ENCODE data around the gene HNRNPDL.

HNRNPDL gene

GRCh38 chr4:82423245-82424054, 6.8 kb downstream of the HNRNPDL start:
- no peak for ATAC-seq

GRCh38 chr4:82422616-82423015, 7.6 kb downstream of the HNRNPDL start:
- TF ChIP-seq RARB (CRISPR knock-in tag; IDR thresholded peaks at IDR 0.05): no peak
- no peak for TF ChIP-seq ZFP30 (CRISPR knock-in tag; IDR thresholded peaks at IDR 0.05)
- 0 out of 2 replicates have a peak, but pooled peaks have one; percentile 10 for TF ChIP-seq TCF4 (CRISPR knock-in tag; IDR thresholded peaks at IDR 0.05; ENCODE audit: borderline replicate concordance)
- TF ChIP-seq ESRRG (CRISPR knock-in tag; IDR thresholded peaks at IDR 0.05): no peak
- TF ChIP-seq ZNF8 (CRISPR knock-in tag; IDR thresholded peaks at IDR 0.05): no peak
- ATAC-seq: no peak

More at GRCh38 chr4:82423245-82424054, 6.8 kb downstream of the HNRNPDL start:
- TF ChIP-seq SNAI2 (CRISPR knock-in tag; IDR thresholded peaks at IDR 0.05) (no peak), ZNF8 (CRISPR knock-in tag; IDR thresholded peaks at IDR 0.05) (no peak; the same call in 1 of the 2 replicates), ZNF70 (CRISPR knock-in tag; IDR thresholded peaks at IDR 0.05) (peak; percentile 29; the same call in 1 of the 2 replicates), PPARA (CRISPR knock-in tag; IDR thresholded peaks at IDR 0.05; ENCODE audit: borderline replicate concordance) (0 out of 2 replicates have a peak, but pooled peaks have one; percentile 42), PATZ1 (CRISPR knock-in tag; IDR thresholded peaks at IDR 0.05; ENCODE audit: borderline replicate concordance) (peak; percentile 22), ESRRG (CRISPR knock-in tag; IDR thresholded peaks at IDR 0.05) (peak; percentile 70), TOX (CRISPR knock-in tag; IDR thresholded peaks at IDR 0.05; ENCODE audit: borderline replicate concordance) (peak; percentile 6; the same call in 1 of the 2 replicates), GLIS3 (CRISPR knock-in tag; IDR thresholded peaks at IDR 0.05) (peak; percentile 77), TSHZ2 (CRISPR knock-in tag; IDR thresholded peaks at IDR 0.05) (no peak), ZFP30 (CRISPR knock-in tag; IDR thresholded peaks at IDR 0.05) (no peak), CSRNP3 (CRISPR knock-in tag; IDR thresholded peaks at IDR 0.05) (peak; percentile 60), TCF4 (CRISPR knock-in tag; IDR thresholded peaks at IDR 0.05; ENCODE audit: borderline replicate concordance) (no peak), ZC3H10 (CRISPR knock-in tag; IDR thresholded peaks at IDR 0.05) (peak; percentile 50; the same call in 1 of the 2 replicates), RARB (CRISPR knock-in tag; IDR thresholded peaks at IDR 0.05) (no peak)

GRCh38 chr4:82421796-82422560, 8.3 kb downstream of the HNRNPDL start:
- TF ChIP-seq, protein P1, sequence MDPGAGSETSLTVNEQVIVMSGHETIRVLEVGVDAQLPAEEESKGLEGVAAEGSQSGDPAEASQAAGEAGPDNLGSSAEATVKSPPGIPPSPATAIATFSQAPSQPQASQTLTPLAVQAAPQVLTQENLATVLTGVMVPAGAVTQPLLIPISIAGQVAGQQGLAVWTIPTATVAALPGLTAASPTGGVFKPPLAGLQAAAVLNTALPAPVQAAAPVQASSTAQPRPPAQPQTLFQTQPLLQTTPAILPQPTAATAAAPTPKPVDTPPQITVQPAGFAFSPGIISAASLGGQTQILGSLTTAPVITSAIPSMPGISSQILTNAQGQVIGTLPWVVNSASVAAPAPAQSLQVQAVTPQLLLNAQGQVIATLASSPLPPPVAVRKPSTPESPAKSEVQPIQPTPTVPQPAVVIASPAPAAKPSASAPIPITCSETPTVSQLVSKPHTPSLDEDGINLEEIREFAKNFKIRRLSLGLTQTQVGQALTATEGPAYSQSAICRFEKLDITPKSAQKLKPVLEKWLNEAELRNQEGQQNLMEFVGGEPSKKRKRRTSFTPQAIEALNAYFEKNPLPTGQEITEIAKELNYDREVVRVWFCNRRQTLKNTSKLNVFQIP (CRISPR knock-in tag; IDR thresholded peaks at IDR 0.05; ENCODE audit: borderline replicate concordance, low read depth): no peak
- TF ChIP-seq RARB (CRISPR knock-in tag; IDR thresholded peaks at IDR 0.05) (no peak), ZFP3 (CRISPR knock-in tag; IDR thresholded peaks at IDR 0.05) (no peak), OSR1 (CRISPR knock-in tag; IDR thresholded peaks at IDR 0.05) (no peak), TSHZ2 (CRISPR knock-in tag; IDR thresholded peaks at IDR 0.05) (no peak), ISL1 (CRISPR knock-in tag; IDR thresholded peaks at IDR 0.05) (no peak), ZFP30 (CRISPR knock-in tag; IDR thresholded peaks at IDR 0.05) (no peak), ZNF8 (CRISPR knock-in tag; IDR thresholded peaks at IDR 0.05) (no peak), ZNF70 (CRISPR knock-in tag; IDR thresholded peaks at IDR 0.05) (no peak), ZC3H10 (CRISPR knock-in tag; IDR thresholded peaks at IDR 0.05) (no peak), BACH2 (CRISPR knock-in tag; IDR thresholded peaks at IDR 0.05; ENCODE audit: borderline replicate concordance) (no peak), ARNTL (CRISPR knock-in tag; IDR thresholded peaks at IDR 0.05; ENCODE audit: borderline replicate concordance, low read depth) (no peak), PPARA (CRISPR knock-in tag; IDR thresholded peaks at IDR 0.05; ENCODE audit: borderline replicate concordance) (no peak), TCF4 (CRISPR knock-in tag; IDR thresholded peaks at IDR 0.05; ENCODE audit: borderline replicate concordance) (no peak), TOX (CRISPR knock-in tag; IDR thresholded peaks at IDR 0.05; ENCODE audit: borderline replicate concordance) (no peak), CSDC2 (CRISPR knock-in tag; IDR thresholded peaks at IDR 0.05) (no peak), ZNF565 (CRISPR knock-in tag; conservative IDR thresholded peaks at IDR 0.05; ENCODE audit: low read depth) (no peak)
- TF ChIP-seq, protein P2, sequence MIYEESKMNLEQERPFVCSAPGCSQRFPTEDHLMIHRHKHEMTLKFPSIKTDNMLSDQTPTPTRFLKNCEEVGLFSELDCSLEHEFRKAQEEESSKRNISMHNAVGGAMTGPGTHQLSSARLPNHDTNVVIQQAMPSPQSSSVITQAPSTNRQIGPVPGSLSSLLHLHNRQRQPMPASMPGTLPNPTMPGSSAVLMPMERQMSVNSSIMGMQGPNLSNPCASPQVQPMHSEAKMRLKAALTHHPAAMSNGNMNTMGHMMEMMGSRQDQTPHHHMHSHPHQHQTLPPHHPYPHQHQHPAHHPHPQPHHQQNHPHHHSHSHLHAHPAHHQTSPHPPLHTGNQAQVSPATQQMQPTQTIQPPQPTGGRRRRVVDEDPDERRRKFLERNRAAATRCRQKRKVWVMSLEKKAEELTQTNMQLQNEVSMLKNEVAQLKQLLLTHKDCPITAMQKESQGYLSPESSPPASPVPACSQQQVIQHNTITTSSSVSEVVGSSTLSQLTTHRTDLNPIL (CRISPR knock-in tag; IDR thresholded peaks at IDR 0.05; ENCODE audit: low read depth): no peak
- peak; percentile 59 for ATAC-seq

Data from SK-N-SH treated with all-trans-retinoic acid at 6 μM for 48 hours (cell line).